GM21367 (cell line): ENCODE data around the gene PNLIPRP1.

Source experiments
- ATAC-seq: cut with Tn5 transposase; IDR thresholded peaks from one replicate; pipeline ENCODE4 v1.9.1; 2021; ENCODE audit not compliant: unreplicated experiment

The PNLIPRP1 gene

DNA sequence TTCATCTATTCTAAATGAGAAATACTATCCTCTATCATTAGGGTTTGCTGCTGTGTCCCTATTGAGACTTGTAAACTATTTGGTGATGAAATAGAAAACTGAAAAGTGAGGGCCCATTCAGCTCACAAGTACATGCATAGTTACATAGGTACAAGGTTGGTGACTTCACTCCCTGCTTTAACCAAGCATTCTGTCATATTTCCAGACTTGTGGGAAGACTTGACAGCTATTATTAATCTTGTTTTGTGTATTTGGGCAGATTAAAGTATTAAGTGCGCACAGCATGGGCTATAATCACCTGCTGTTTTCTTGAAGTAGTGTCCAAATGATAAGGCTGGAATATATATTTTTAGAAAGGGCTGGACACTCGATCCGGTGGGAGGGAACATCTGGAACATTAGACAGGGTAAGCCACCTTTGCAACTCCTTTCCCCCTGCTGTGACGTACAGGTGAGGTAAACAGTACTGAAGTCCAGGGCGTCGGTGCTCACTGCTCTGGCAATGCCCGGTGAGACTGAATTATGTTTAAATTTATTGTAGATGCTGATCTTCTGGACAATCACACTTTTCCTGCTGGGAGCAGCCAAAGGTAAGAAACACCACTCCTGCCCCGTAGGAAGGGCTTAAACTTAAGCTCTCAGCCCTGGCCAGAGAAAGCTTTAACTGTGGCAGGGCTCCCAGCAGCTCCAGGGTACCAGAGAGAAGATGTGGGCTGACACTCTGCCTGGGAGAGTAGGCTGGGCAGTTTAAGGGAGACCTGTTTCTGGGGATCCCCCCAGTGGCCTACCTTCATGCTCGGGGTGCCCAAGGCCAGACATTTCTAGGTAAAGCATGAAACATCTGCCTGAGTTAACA, at the start of gene PNLIPRP1:
TSS of gene PNLIPRP1 (plus strand) at position 370 of the 855 bp plus-strand sequence. CDS start at position 541, 171 bp downstream.
- no peak for ATAC-seq

DNA sequence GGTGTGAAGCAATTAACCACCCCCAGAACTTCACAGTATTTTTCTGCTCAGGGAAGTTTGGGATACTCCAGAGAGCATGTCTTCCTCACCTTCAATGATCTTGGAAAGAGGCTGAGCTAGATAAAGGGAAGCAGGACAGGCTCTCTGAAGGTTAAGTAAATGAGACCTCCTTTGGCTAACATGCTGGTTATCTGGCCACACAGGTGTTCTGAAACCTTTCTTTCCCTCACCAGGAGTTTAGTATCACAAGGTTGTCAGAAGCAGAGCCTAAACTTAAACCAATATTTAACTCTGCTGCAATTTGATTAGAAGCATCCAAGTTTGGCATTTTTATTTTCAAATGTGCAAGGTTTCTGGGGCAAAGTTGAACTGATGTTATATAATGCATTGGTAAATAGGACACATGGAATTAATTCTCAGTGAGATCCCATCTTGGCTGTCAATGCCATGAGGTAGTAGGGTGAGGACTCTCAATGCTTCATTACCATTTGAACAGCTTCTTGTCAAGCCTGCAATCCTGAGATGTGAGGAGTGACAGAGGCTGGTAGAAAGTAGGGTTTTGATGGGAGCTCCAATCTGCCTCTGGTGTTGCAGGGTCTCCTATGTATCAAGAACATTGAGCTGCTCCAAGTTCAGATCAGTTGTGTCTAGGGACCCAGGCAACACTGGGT, 48.6 kb upstream of the PNLIPRP1 start:
- no peak for ATAC-seq

DNA sequence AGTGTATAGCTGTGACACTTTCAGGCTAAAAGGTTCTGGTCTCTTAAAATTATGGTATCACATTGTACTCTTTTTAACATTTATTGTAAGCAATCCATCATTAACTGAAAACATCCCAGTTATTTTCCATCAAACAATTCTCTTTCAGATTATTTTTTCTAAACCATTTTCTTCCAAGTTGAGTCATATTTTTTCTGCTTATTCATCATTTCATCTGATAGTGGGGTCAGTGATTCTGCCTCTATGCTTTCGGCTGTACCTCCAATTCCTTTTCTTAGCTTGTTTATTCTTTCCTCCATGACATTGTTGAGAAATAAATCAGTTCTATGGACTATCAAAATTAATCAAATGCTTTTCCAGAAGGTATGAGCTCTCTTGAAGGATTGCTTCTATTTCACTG, 45.6 kb upstream of the PNLIPRP1 start:
- ATAC-seq, result no peak

GRCh38 chr10:116545756-116546155, 45.0 kb upstream of the PNLIPRP1 start, which contains the start of gene PNLIP:
TSS of gene PNLIP (plus strand) at chr10:116545931. CDS start at chr10:116546093, 162 bp downstream.
- ATAC-seq, result no peak

- no peak for ATAC-seq
Measured at GRCh38 chr10:116548301-116548700, 42.5 kb upstream of the PNLIPRP1 start.

DNA sequence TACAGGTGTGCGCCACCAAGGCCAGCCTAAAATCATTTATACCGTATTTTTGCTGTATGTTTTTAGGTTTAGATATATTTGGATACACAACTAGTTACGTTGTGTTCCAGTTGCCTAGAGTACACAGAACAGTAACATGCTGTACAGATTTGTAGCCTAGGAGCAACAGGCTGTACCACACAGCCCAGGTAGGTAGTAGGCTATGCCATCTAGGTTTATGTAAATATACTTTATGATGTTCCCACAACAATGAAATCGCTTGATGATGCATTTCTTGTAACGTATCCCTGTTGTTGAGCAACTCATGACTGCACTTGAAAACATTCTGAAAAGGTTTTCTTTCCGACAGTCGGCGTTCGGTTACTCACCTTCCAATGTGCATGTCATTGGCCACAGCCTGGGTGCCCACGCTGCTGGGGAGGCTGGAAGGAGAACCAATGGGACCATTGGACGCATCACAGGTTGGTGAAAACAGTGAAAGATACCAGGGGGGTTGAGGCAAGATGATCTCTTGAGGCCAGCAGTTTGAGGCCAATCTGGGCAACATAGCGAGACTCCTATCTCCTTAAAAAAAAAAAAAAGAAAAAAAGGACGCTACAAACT, 37.3 kb upstream of the PNLIPRP1 start:
- ATAC-seq, result no peak

DNA sequence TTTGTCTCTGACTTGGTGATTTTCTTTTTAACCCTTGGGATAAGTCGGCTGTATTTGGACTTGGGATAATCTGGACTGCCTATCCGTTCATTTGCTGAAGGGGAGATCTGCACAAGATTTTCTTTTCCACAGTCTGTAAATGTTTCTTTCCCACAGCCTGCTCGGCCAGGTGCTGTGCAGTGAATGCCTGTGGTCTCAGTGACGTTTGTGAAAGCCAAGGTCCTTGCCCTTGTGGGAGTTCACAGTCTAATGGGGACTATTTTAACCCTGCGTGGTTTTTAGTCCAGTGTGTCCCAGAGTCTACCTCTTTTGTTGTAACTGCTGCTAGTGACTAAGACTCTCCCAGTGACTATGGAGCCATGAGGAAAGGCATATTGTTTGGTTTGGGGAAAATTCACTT, 36.1 kb upstream of the PNLIPRP1 start:
- no peak for ATAC-seq

DNA sequence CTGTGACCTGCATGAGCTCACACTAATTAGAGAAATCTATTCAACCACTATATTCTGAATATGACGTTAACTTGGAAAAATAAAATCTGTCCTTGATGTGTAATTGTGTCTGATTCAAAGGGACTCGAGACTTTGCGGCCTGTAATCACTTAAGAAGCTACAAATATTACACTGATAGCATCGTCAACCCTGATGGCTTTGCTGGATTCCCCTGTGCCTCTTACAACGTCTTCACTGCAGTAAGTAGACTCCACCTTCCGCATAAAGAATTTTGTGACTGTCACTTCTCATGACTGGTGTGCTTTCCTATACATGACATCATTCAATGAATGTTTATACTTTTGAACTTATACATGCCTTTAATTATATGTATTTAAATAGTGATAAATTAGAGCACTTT, 34.9 kb upstream of the PNLIPRP1 start:
- no peak for ATAC-seq

GRCh38 chr10:116557305-116557880, 33.4 kb upstream of the PNLIPRP1 start:
- ATAC-seq, result no peak

- no peak for ATAC-seq
Measured at GRCh38 chr10:116565534-116565933, 25.2 kb upstream of the PNLIPRP1 start.

DNA sequence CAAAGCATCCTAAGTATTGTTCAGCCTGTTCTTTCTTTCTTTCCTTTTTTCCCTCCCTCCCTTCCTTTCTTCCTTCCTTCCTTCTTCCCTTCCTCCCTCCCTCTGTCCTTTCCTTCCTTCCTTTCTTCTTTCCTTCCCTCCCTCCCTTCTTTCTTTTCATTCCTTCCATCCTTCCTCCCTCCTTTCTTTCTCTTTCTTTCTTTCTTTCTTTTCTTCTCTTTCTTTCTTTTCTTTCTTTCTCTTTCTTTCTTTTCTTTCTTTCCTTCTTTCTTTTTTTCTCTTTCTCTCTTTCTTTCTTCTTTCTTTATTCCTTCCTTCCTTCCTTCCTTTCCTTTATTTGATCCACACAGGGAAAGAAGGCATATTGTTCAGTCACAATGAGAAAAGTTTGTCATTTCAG, 23.8 kb upstream of the PNLIPRP1 start:
- no peak for ATAC-seq

DNA sequence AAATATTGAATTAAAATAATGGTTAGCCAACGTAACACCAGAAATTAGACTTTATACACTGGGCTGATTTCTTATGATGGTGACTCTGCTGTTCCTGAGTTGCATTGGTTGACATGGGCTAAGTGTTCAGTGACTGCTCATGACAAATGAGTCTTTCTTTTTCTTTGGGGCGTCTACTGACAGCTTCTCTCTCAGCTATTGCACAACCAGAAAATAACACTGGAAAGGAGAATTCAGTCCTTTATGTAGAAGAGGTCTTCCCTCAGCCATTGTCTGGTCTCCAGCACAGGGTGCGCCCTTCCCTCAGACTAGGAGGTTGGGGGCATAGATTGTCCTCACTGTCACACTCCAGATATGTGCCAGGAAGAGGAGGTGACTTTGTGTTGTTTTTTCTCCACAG, 23.4 kb upstream of the PNLIPRP1 start:
- no peak for ATAC-seq

DNA sequence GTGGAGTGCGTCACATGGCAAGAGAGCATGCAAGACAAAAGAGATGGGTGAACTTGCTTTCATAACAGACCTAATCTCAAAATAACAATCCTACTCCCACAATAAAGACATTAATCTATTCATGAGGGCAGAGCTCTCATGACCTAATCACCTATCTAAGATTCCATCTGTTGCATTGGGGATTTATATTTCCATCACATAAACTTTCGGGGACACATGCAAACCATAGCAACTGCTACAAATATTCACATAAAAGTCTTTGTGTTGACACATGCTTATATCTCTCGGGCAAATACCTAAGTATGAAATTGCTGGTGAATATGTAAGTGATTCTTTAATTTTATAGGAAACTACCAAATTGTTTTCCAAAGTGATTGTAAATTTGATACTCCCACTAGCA, 16.0 kb upstream of the PNLIPRP1 start:
- ATAC-seq, result no peak

DNA sequence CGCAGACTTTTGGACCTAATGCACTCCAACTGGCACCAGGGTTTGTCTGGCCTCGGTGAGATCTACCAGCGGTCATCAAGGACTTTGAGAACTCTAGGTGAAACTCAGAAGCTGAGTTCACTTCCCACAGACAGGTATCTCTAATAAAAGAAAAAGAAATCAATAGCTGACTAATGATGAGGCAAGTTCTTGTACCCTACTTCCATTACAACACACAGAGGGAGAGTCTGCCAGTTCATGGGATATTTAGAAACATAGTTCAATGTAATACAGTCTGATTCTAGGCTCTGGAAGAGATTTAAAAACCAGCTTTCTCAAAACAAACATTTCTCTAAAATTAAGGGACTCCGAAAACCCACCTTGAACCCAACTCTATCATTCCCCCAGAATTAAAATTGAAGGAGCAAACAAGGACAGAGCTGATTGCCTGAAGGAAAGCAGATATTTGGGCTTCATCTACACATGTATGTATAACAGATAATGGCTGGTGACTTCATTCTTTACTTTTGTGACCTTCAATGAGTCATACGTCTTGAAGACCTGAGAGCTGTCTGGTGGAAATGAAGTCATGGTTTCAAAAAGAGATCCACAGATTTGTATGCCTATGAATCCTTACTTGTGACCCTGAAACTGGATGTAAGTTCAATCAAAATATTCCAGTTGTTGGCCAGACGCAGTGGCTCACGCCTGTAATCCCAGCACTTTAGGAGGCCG, 2.7 kb upstream of the PNLIPRP1 start:
- no peak for ATAC-seq

DNA sequence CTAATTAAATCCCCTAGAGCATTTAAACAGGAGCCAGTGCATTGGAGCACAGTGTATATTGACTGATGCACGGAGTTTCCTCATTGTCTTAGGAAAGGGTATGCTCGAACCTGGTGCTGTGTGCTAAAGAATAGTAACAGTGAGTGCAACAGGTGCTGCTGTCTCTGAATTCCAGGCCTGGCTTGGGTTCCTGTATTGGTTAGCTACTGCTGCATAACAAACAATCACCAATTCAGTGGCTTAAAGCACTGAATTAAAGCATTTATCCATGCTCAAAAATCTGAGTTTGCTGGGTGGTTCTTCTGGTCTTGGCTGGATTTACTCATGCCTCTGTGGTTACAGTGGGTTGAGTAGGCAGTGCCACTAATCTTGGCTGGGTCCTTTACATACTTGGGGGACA, 1.8 kb upstream of the PNLIPRP1 start:
- ATAC-seq, result no peak

GRCh38 chr10:116589926-116590325, 833 bp upstream of the PNLIPRP1 start:
- ATAC-seq, result no peak

GRCh38 chr10:116593139-116593740, 2.5 kb downstream of the PNLIPRP1 start:
- no peak for ATAC-seq

GRCh38 chr10:116594525-116595035, 3.8 kb downstream of the PNLIPRP1 start:
- no peak for ATAC-seq

GRCh38 chr10:116596062-116596461, 5.3 kb downstream of the PNLIPRP1 start:
- no peak for ATAC-seq

DNA sequence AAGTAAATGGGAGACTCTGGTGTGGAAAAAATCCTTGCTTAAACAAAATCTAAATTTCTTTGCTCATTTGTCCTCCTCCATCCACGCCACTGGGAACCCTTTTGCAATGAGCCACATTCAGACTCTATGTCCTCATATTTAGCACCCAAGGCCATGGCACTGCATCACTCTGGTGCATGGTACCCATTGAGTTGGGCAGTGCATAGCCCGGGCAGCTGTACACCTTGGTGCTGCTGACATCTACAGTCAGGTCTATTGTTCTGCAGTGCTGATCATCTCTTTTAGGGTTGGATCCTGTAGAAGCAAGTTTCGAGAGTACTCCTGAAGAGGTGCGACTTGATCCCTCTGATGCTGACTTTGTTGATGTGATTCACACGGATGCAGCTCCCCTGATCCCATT, 6.8 kb downstream of the PNLIPRP1 start:
- ATAC-seq, result no peak
